HFFc6 (cell line): ENCODE measurements around the gene RAD52. TPM values are rescaled to one million over a fixed set of nuclear protein-coding genes. Genes with fewer than 3 reads are reported as not detected.

Source experiments
- DNase-seq: peaks from one replicate; pipeline ENCODE4 v3.0.0-alpha.2; 2018
- H3K27ac Mint-ChIP-seq: 2 replicates; pipeline ENCODE4 v1.8.0; 2020; ENCODE audit warnings: mild to moderate bottlenecking, mixed read lengths
- H3K27me3 Mint-ChIP-seq: 2 replicates; pipeline ENCODE4 v1.8.0; 2021; ENCODE audit warnings: mild to moderate bottlenecking, moderate library complexity, mixed read lengths; ENCODE audit not compliant: insufficient read depth
- H3K36me3 Mint-ChIP-seq: 2 replicates; pipeline ENCODE4 v1.8.0; 2021; ENCODE audit warnings: low read depth, mixed read lengths
- H3K4me1 Mint-ChIP-seq: 2 replicates; pipeline ENCODE4 v1.8.0; 2020; ENCODE audit warnings: low read depth, mixed read lengths
- H3K4me3 Mint-ChIP-seq: 2 replicates; pipeline ENCODE4 v1.8.0; 2020; ENCODE audit warnings: mild to moderate bottlenecking, moderate library complexity, mixed read lengths
- H3K9me3 Mint-ChIP-seq: 2 replicates; pipeline ENCODE4 v1.8.0; 2020; ENCODE audit warnings: mild to moderate bottlenecking, mixed read lengths
- total RNA-seq, 6 experiments: library from RNA; stranded (reverse); fragmentation: NEBNext Ultra II Directional; extraction: Animal tissue kit (Norgen Biotek cat#: 25700); gene quantifications; 2 replicates in 1 of 6; 3 replicates in 5 of 6; pipeline ENCODE4 v1.2.3, GENCODE V29; 2021
- TF ChIP-seq, protein P1 (sequence below): fragments of 200-600 bp; sonication (generic); IDR thresholded peaks from 2 replicates; pipeline ENCODE4 v1.5.0; 2021; ENCODE audit warnings: antibody characterized with exemption, mild to moderate bottlenecking

The RAD52 gene
- total RNA-seq, 6 experiments from 2014 or later = 8.6 to 10.9 (median 9.2) TPM

DNA sequence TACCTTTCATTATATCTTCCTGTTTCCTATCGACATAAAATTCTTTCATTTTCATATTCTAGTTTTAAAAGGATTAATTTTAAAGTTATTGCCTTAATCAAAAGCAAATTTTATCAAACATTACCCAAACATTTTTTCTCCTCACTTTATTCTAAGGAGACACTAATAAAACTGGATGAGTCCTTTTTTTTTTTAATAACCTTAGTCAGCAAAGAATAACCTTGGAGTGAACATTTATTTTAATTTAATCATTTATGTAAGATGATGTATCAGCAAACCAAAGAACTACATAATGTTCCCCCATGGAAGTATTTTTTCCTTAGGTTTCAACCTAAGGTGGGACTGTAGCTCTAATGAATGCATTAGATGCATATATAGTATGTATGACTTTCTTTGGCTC lies 83.9 kb downstream of the RAD52 start:
- no peak for DNase-seq
- no peak overlapping the region for H3K4me3 Mint-ChIP-seq
- no peak overlapping the region for H3K27ac Mint-ChIP-seq
- TF ChIP-seq, protein P1, sequence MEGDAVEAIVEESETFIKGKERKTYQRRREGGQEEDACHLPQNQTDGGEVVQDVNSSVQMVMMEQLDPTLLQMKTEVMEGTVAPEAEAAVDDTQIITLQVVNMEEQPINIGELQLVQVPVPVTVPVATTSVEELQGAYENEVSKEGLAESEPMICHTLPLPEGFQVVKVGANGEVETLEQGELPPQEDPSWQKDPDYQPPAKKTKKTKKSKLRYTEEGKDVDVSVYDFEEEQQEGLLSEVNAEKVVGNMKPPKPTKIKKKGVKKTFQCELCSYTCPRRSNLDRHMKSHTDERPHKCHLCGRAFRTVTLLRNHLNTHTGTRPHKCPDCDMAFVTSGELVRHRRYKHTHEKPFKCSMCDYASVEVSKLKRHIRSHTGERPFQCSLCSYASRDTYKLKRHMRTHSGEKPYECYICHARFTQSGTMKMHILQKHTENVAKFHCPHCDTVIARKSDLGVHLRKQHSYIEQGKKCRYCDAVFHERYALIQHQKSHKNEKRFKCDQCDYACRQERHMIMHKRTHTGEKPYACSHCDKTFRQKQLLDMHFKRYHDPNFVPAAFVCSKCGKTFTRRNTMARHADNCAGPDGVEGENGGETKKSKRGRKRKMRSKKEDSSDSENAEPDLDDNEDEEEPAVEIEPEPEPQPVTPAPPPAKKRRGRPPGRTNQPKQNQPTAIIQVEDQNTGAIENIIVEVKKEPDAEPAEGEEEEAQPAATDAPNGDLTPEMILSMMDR = no peak
- H3K4me1 Mint-ChIP-seq = no peaks in the 10 kb centered on the region
- H3K27me3 Mint-ChIP-seq = no peaks in the 10 kb centered on the region; the same call in none of the 2 replicates
- H3K36me3 Mint-ChIP-seq = peaks cover 26% of the 10 kb centered on the region
- H3K9me3 Mint-ChIP-seq = no peaks in the 10 kb centered on the region

DNA sequence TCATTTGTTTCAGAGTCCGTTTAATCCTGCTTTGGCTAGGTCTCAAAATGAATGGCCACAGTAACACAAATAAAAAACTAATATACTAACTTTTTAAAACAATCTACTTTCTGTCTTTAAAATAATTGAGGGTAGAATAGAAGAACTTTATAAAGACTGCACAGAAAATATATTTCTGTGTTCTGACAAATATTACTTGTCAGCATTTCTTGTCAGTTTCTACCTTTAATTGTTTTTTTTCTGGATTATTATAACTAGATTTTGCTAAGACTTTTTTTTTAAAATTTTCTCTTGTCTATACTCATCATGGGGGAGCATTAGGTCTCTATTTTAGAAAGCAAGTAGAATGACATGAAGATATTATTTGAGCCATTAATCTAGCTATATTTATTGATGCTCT lies 86.2 kb downstream of the RAD52 start:
- H3K4me1 Mint-ChIP-seq = peaks cover under 1% of the 10 kb centered on the region; the same call in 1 of the 2 replicates
- no peaks in the 10 kb centered on the region; the same call in none of the 2 replicates for H3K27me3 Mint-ChIP-seq
- H3K4me3 Mint-ChIP-seq = no peak overlapping the region
- no peak for DNase-seq
- TF ChIP-seq, protein P1 = no peak
- no peak overlapping the region for H3K27ac Mint-ChIP-seq
- H3K9me3 Mint-ChIP-seq = no peaks in the 10 kb centered on the region
- H3K36me3 Mint-ChIP-seq = peaks cover 26% of the 10 kb centered on the region

DNA sequence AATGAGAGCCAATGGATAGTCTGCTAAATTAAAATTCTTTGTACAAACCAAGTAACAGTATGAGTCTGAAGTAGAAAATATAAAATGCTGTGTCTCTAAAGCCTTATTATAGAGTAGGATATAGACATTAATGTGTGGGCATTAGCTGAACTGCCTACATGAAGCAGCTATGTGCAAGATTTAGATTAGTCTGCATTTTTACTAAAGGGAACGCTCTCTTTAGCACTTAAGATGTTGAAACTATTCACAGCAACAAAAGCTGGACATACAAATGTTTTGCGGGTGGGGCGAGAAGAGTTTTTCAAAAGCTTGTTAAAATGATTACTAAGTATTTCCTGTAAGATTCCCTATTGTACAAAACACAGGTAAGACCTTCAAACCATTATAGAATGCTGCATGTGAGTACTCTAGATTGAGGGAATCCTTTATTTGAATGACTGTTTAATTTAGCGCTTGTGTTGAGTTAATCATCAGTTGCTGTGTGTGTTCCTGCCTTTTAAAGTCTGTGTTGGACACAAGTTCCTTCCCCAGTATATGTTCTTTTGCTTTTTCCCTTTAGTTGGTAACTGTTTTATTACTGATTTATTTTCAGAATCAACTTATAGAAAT lies 87.1 kb downstream of the RAD52 start:
- peaks cover 27% of the 10 kb centered on the region for H3K36me3 Mint-ChIP-seq
- DNase-seq = no peak
- TF ChIP-seq, protein P1 = no peak
- no peaks in the 10 kb centered on the region for H3K9me3 Mint-ChIP-seq
- no peak overlapping the region for H3K4me3 Mint-ChIP-seq
- H3K4me1 Mint-ChIP-seq = peaks cover 10% of the 10 kb centered on the region
- H3K27me3 Mint-ChIP-seq = no peaks in the 10 kb centered on the region; the same call in none of the 2 replicates
- no peak overlapping the region for H3K27ac Mint-ChIP-seq

Other genes with a start within 250 kb of the RAD52 start
- gene WNK1, start 197.1 kb downstream of the RAD52 start, total RNA-seq = 100 to 1,000 TPM in 2 of 6 experiments, 10 to 100 TPM in 4; 79.5 to 106 (median 94.3) TPM
- gene ERC1, start 41.5 kb upstream of the RAD52 start, total RNA-seq = 10 to 100 TPM; 44.1 to 48.9 (median 47.9) TPM